Liver (tissue), 9 donors: ENCODE data around the gene DYNC1H1. TPM values are rescaled to one million over a fixed set of nuclear protein-coding genes. Genes with fewer than 3 reads are reported as not detected.

Experiments used
- DNase-seq: peaks from one replicate; pipeline ENCODE4 v3.0.0-alpha.2; 2017; ENCODE audit warnings: low spot score
- H3K27ac ChIP-seq, 2 donors: one replicate each; pipeline ENCODE4 v1.7.0; 2013; ENCODE audit warnings: inconsistent platforms in 2 of 2, low read length in 2 of 2, control low read depth in 1 of 2, low read depth in 1 of 2, mild to moderate bottlenecking in 1 of 2
- H3K27me3 ChIP-seq, 4 donors: one replicate each; pipeline versions ENCODE4 v1.6.1 to v1.7.0; 2013; ENCODE audit warnings: low read length in 3 of 4, inconsistent platforms in 1 of 4, mild to moderate bottlenecking in 1 of 4, moderate library complexity in 1 of 4; ENCODE audit not compliant: control insufficient read depth in 4 of 4, insufficient read depth in 4 of 4
- H3K36me3 ChIP-seq, 4 donors: one replicate each; pipeline versions ENCODE4 v1.6.1 to v1.7.0; 2013; ENCODE audit warnings: low read length in 3 of 4, mild to moderate bottlenecking in 3 of 4, low read depth in 1 of 4, moderate library complexity in 1 of 4; ENCODE audit not compliant: control insufficient read depth in 4 of 4, insufficient read depth in 3 of 4
- H3K4me1 ChIP-seq, 4 donors: one replicate each; pipeline versions ENCODE4 v1.6.1 to v1.7.0; 2013; ENCODE audit warnings: low read length in 3 of 4, mild to moderate bottlenecking in 3 of 4, moderate library complexity in 1 of 4; ENCODE audit not compliant: control insufficient read depth in 4 of 4, insufficient read depth in 4 of 4
- H3K4me3 ChIP-seq, 3 donors: one replicate each; pipeline versions ENCODE4 v1.6.1 to v1.7.0; 2013; ENCODE audit warnings: low read length in 3 of 3, control low read depth in 1 of 3, low read depth in 1 of 3, mild to moderate bottlenecking in 1 of 3
- H3K9ac ChIP-seq, 2 donors: one replicate each; pipeline ENCODE4 v1.7.0; 2013; ENCODE audit warnings: low read length in 2 of 2, mild to moderate bottlenecking in 2 of 2, moderate library complexity in 2 of 2, control low read depth in 1 of 2, low read depth in 1 of 2
- H3K9me3 ChIP-seq, 4 donors: one replicate each; pipeline versions ENCODE4 v1.6.1 to v1.7.0; 2013; ENCODE audit warnings: low read length in 3 of 4; ENCODE audit not compliant: control insufficient read depth in 4 of 4
- ATF3 ChIP-seq: IDR thresholded peaks from 2 replicates; pipeline ENCODE4 v1.6.1; 2016; ENCODE audit warnings: antibody characterized with exemption
- CTCF ChIP-seq: fragments of 150-350 bp; IDR thresholded peaks from 2 replicates; pipeline ENCODE4 v1.5.1; 2017; ENCODE audit warnings: improper control_type of control experiment, low read depth, low read length; ENCODE audit not compliant: missing input control
- EGR1 ChIP-seq, 2 donors: IDR thresholded peaks; 2 replicates each; pipeline ENCODE4 v1.6.1; 2016 to 2018; ENCODE audit warnings: antibody characterized with exemption in 2 of 2, low read depth in 2 of 2
- FOXA1 ChIP-seq: IDR thresholded peaks from 2 replicates; pipeline ENCODE4 v1.6.1; 2016; ENCODE audit warnings: antibody characterized with exemption
- FOXA2 ChIP-seq: IDR thresholded peaks from 2 replicates; pipeline ENCODE4 v1.6.1; 2016; ENCODE audit warnings: antibody characterized with exemption
- GABPA ChIP-seq, 2 donors: IDR thresholded peaks in 1 of 2; conservative IDR thresholded peaks in 1 of 2; 2 replicates each; pipeline ENCODE4 v1.6.1; 2016; ENCODE audit warnings: antibody characterized with exemption in 2 of 2, mild to moderate bottlenecking in 1 of 2, moderate library complexity in 1 of 2
- HNF4A ChIP-seq, 2 donors: conservative IDR thresholded peaks; 2 replicates each; pipeline ENCODE4 v1.6.1; 2016; ENCODE audit warnings: antibody characterized with exemption in 2 of 2, mild to moderate bottlenecking in 2 of 2
- HNF4G ChIP-seq: IDR thresholded peaks from 2 replicates; pipeline ENCODE4 v1.6.1; 2016; ENCODE audit warnings: antibody characterized with exemption
- JUND ChIP-seq, 2 donors: IDR thresholded peaks; 2 replicates each; pipeline ENCODE4 v1.6.1; 2016; ENCODE audit warnings: antibody characterized with exemption in 2 of 2
- NR2F2 ChIP-seq: IDR thresholded peaks from 2 replicates; pipeline ENCODE4 v1.6.1; 2016; ENCODE audit warnings: antibody characterized with exemption
- REST ChIP-seq: IDR thresholded peaks from 2 replicates; pipeline ENCODE4 v1.6.1; 2016; ENCODE audit warnings: antibody characterized with exemption, mild to moderate bottlenecking
- RXRA ChIP-seq, 2 donors: IDR thresholded peaks; 2 replicates each; pipeline ENCODE4 v1.6.1; 2017 to 2018; ENCODE audit warnings: antibody characterized with exemption in 2 of 2, mild to moderate bottlenecking in 1 of 2
- SP1 ChIP-seq: IDR thresholded peaks from 2 replicates; pipeline ENCODE4 v1.6.1; 2018; ENCODE audit warnings: antibody characterized with exemption, mild to moderate bottlenecking
- TAF1 ChIP-seq: conservative IDR thresholded peaks from 2 replicates; pipeline ENCODE4 v1.6.1; 2016; ENCODE audit warnings: antibody characterized with exemption, mild to moderate bottlenecking
- ZBTB33 ChIP-seq: IDR thresholded peaks from 2 replicates; pipeline ENCODE4 v1.6.1; 2016; ENCODE audit warnings: antibody characterized with exemption
- WGBS: extraction: QIAGEN DNeasy Blood & Tissue Kit; methylation state at CpG from one replicate; pipeline ENCODE4 v1.1.7; 2013; 5-methylcytosine and 5-hydroxymethylcytosine counted together
- polyA plus RNA-seq, 2 donors: library from polyadenylated mRNA; stranded (reverse) in 1 of 2; unstranded in 1 of 2; fragments of 200-250 nt in 1 of 2; fragments of >200 nt in 1 of 2; fragmentation: Nextera tagmentation in 1 of 2; extraction: Ambion mirVana in 1 of 2; gene quantifications; one replicate each; pipeline versions ENCODE4 v1.2.1 to v1.2.3, GENCODE V29; 2013 to 2015
- total RNA-seq, 2 donors: library from RNA; depleted of rRNA; stranded (reverse); fragments of >200 nt; gene quantifications; one replicate each; pipeline ENCODE4 v1.2.3, GENCODE V29; 2014
- donor health status: healthy.
- donor health status: healthy.
- donor health status: healthy.
- donor health status: healthy.
- donor health status: healthy.

DYNC1H1 gene
- total and polyA plus RNA-seq, 4 donors = 50.3 to 201 (median 82.6) TPM

GRCh38 chr14:102092806-102093205 lies 128.4 kb downstream of the DYNC1H1 start:
- no peaks in the 10 kb centered on the region for H3K36me3 ChIP-seq
- H3K4me3 ChIP-seq = no peak overlapping the region
- no peaks in the 10 kb centered on the region for H3K9me3 ChIP-seq
- H3K4me1 ChIP-seq = peaks cover 0 to 12% (median 7%) of the 10 kb centered on the region in 4 donors
- H3K9ac ChIP-seq = no peak overlapping the region
- H3K27me3 ChIP-seq = no peaks in the 10 kb centered on the region
- WGBS = 90% methylated on average over 10 of the region's 10 CpGs
- no peak for TF ChIP-seq NR2F2
- no peak for TF ChIP-seq HNF4G
- no peak for TF ChIP-seq EGR1 (IDR thresholded peaks at IDR 0.05; ENCODE audit: low read depth in 2 of 2)
- TF ChIP-seq GABPA (IDR thresholded peaks at IDR 0.05 in 1 of 2, conservative IDR thresholded peaks at IDR 0.05 in 1 of 2) = no peak
- TF ChIP-seq SP1 = no peak
- no peak for TF ChIP-seq TAF1
- no peak for TF ChIP-seq CTCF
- TF ChIP-seq FOXA1 = no peak
- TF ChIP-seq REST = no peak
- TF ChIP-seq ATF3 = no peak
- no peak for DNase-seq
- no peak overlapping the region for H3K27ac ChIP-seq

GRCh38 chr14:102094101-102094500 lies 129.7 kb downstream of the DYNC1H1 start:
- no peak for TF ChIP-seq FOXA2
- TF ChIP-seq RXRA (IDR thresholded peaks at IDR 0.05) = no peak
- no peak for TF ChIP-seq GABPA (IDR thresholded peaks at IDR 0.05 in 1 of 2, conservative IDR thresholded peaks at IDR 0.05 in 1 of 2)
- TF ChIP-seq ZBTB33 = no peak
- TF ChIP-seq JUND (IDR thresholded peaks at IDR 0.05) = no peak
- TF ChIP-seq NR2F2 = no peak
- TF ChIP-seq HNF4A (conservative IDR thresholded peaks at IDR 0.05) = no peak
- TF ChIP-seq ATF3 = no peak
- TF ChIP-seq FOXA1 = no peak
- no peak for TF ChIP-seq REST
- WGBS = 56% methylated on average over 7 of the region's 7 CpGs
- Histone ChIP-seq H3K9me3 (no peaks in the 10 kb centered on the region), H3K4me3 (no peak overlapping the region), H3K4me1 (peaks cover 0 to 6% (median 3%) of the 10 kb centered on the region in 4 donors), H3K36me3 (no peaks in the 10 kb centered on the region), H3K27ac (no peak overlapping the region), H3K9ac (no peak overlapping the region), H3K27me3 (no peaks in the 10 kb centered on the region)
- DNase-seq = peak; percentile 58
